ENCODE results near the gene ATP7B. TPM values are rescaled to one million over a fixed set of nuclear protein-coding genes. Genes with fewer than 3 reads are reported as not detected.

Gene ATP7B
- total and polyA plus RNA-seq, 2 of the 4 experiments (the other 2 are of a cell fraction) = 2.7 to 2.9 TPM

DNA sequence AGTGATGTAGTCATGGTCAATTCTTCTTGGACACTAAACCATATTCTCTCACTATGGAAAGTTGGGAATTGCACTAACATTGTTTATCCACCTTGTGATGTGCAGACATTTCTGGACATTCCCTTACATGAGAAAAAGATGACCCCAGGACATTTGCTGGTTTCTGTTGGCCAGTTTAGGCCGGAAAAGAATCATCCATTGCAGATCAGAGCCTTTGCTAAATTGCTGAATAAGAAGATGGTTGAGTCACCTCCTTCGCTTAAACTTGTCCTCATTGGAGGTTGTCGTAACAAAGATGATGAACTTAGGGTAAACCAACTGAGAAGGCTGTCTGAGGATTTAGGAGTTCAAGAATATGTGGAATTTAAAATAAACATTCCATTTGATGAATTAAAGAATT, 13.2 kb upstream of the ATP7B start, which contains the start of gene UTP14C:
TSS of gene UTP14C (plus strand) at position 211 of the 400 bp plus-strand sequence. CDS start 4,114 bp downstream, outside the sequence.
- ATAC-seq (ENCODE audit: low read depth) (no peak), DNase-seq (no peak)
- 100% methylated on average over 1 of the region's 3 CpGs; no CpG with 5 or more reads in 1 of the 2 experiments for WGBS, 2 experiments (ENCODE audit: extremely low coverage in 2 of 2, insufficient read length in 1 of 2)
- Histone ChIP-seq H4K20me1 (ENCODE audit: insufficient read depth, low read length) (no peaks in the 10 kb centered on the region), H2BK15ac (ENCODE audit: low read depth, low read length) (no peak within 1 kb of the TSS), H3K9me3 (ENCODE audit: control insufficient read depth, insufficient read depth, low read length) (no peaks in the 10 kb centered on the region), H3K9me1 (ENCODE audit: insufficient read depth, low read length) (peaks cover 8% of the 10 kb centered on the region; the same call in 1 of the 2 replicates), H3K9ac (ENCODE audit: low read depth, low read length) (no peak within 1 kb of the TSS), H4K5ac (ENCODE audit: low read depth, low read length) (no peak within 1 kb of the TSS), H2AFZ (replicated peaks; ENCODE audit: low read length, poor library complexity) (no peak within 1 kb of the TSS), H2BK5ac (ENCODE audit: low read depth, low read length, poor library complexity, severe bottlenecking) (no peak within 1 kb of the TSS), H3K27ac (ENCODE audit: insufficient read depth, low read length) (no peak within 1 kb of the TSS), H2AK5ac (ENCODE audit: low read depth, low read length) (no peak within 1 kb of the TSS), H3K27me3 (ENCODE audit: control insufficient read depth, insufficient read depth, low read length) (no peaks in the 10 kb centered on the region), H3K4me3 (ENCODE audit: insufficient read depth, low read depth, low read length) (no peak within 1 kb of the TSS), H4K8ac (ENCODE audit: low read depth in 2 of 2, low read length in 2 of 2) (no peak within 1 kb of the TSS), H4K91ac (ENCODE audit: insufficient read depth, low read depth, low read length) (no peak within 1 kb of the TSS), H3K4me1 (ENCODE audit: control insufficient read depth, insufficient read depth, low read length) (no peaks in the 10 kb centered on the region), H3K18ac (ENCODE audit: low read depth, low read length) (no peak within 1 kb of the TSS), H2BK20ac (ENCODE audit: low read depth, low read length) (no peak within 1 kb of the TSS), H3K79me1 (ENCODE audit: low read depth in 1 of 2, low read length in 2 of 2) (peaks cover 11 to 21% of the 10 kb centered on the region in 2 experiments; a peak in 3 of 4 replicates), H2AK9ac (replicated peaks; ENCODE audit: low read depth, low read length, poor library complexity) (no peak within 1 kb of the TSS), H3K4me2 (ENCODE audit: low read depth, low read length) (no peak within 1 kb of the TSS), H3K4ac (ENCODE audit: low read depth, low read length) (no peak within 1 kb of the TSS), H3K23ac (ENCODE audit: low read depth, low read length) (no peak within 1 kb of the TSS), H2BK120ac (ENCODE audit: low read depth, low read length) (no peak within 1 kb of the TSS), H3K14ac (replicated peaks; ENCODE audit: low read depth, low read length) (no peak within 1 kb of the TSS), H3K36me3 (ENCODE audit: control insufficient read depth, insufficient read depth, low read length) (peaks cover 27% of the 10 kb centered on the region), H3K56ac (ENCODE audit: extremely low read depth, insufficient read depth, low read length) (no peak within 1 kb of the TSS)
- POLR2A ChIA-PET (ENCODE audit: unreplicated experiment) = no interaction called here
- intact Hi-C loops (cut with micrococcal nuclease) (no loop called here), in situ Hi-C loops (cut with MboI; ENCODE audit: low sequenced_read_pairs) (loop anchor here (25.0 kb wide), 1 partner anchor 438 kb away; the partner anchor contains the start of genes CKAP2 and VPS36), dilution Hi-C loops (cut with HindIII; ENCODE audit: low sequenced_read_pairs, unreplicated experiment) (no loop called here)
- TF ChIP-seq NFE2L2 (IDR thresholded peaks at IDR 0.05; ENCODE audit: low read depth, low read length) = no peak
- TF ChIP-seq FOS (IDR thresholded peaks at IDR 0.05; ENCODE audit: low read depth, low read length) = no peak
- TF ChIP-seq RAD21 (IDR thresholded peaks at IDR 0.05; ENCODE audit: low read length) = no peak
- no peak for TF ChIP-seq RFX5 (IDR thresholded peaks at IDR 0.05; ENCODE audit: low read depth, low read length)
- TF ChIP-seq, protein P1, sequence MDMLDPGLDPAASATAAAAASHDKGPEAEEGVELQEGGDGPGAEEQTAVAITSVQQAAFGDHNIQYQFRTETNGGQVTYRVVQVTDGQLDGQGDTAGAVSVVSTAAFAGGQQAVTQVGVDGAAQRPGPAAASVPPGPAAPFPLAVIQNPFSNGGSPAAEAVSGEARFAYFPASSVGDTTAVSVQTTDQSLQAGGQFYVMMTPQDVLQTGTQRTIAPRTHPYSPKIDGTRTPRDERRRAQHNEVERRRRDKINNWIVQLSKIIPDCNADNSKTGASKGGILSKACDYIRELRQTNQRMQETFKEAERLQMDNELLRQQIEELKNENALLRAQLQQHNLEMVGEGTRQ (IDR thresholded peaks at IDR 0.05; ENCODE audit: low read depth, low read length) = no peak
- no peak for TF ChIP-seq CHD1 (IDR thresholded peaks at IDR 0.05; ENCODE audit: low read depth, low read length)
- no peak for TF ChIP-seq RCOR1 (IDR thresholded peaks at IDR 0.05; ENCODE audit: insufficient replicate concordance, low read length)
- no peak for TF ChIP-seq SMC3 (IDR thresholded peaks at IDR 0.05; ENCODE audit: low read depth, low read length)
- TF ChIP-seq CTCF (conservative IDR thresholded peaks at IDR 0.05; ENCODE audit: low read depth, low read length) = no peak
- no peak for TF ChIP-seq MAFK (IDR thresholded peaks at IDR 0.05; ENCODE audit: low read depth, low read length)
- TF ChIP-seq CEBPB (IDR thresholded peaks at IDR 0.05; ENCODE audit: low read depth, low read length) = no peak
- TF ChIP-seq ELK1 (IDR thresholded peaks at IDR 0.05; ENCODE audit: borderline replicate concordance, low read depth, low read length) = no peak
- TF ChIP-seq POLR2A (IDR thresholded peaks at IDR 0.05; ENCODE audit: low read depth, low read length) = no peak
- no peak for TF ChIP-seq BHLHE40 (IDR thresholded peaks at IDR 0.05; ENCODE audit: low read depth, low read length)
- TF ChIP-seq MXI1 (IDR thresholded peaks at IDR 0.05; ENCODE audit: borderline replicate concordance, low read depth, low read length) = no peak
- no peak for TF ChIP-seq MAZ (IDR thresholded peaks at IDR 0.05; ENCODE audit: borderline replicate concordance, low read depth, low read length)
- BruUV-seq (replicated peaks) = no TSS peak
- CTCF ChIA-PET = no interaction called here

All from IMR-90 (cell line).